Stimulated activated naive CD8-positive, alpha-beta T cell treated with anti-CD3 and anti-CD28 coated beads, Interleukin-15, Interleukin-2, amounts not matched to agents 100 ng/mL and 50 ng/mL, for 24 hours (primary cell): ENCODE measurements around the gene MSANTD3.
A peak's percentile ranks its signal among the peaks of the same experiment; 100 is the strongest.

Experiments
- H3K27ac Mint-ChIP-seq: one replicate; pipeline ENCODE4 v1.8.0; 2021; ENCODE audit warnings: mild to moderate bottlenecking, mixed read lengths
- H3K27me3 Mint-ChIP-seq: one replicate; pipeline ENCODE4 v1.8.0; 2021; ENCODE audit warnings: mixed read lengths
- H3K36me3 Mint-ChIP-seq: one replicate; pipeline ENCODE4 v1.8.0; 2021; ENCODE audit warnings: low read depth, mixed read lengths
- H3K4me1 Mint-ChIP-seq: one replicate; pipeline ENCODE4 v1.8.0; 2021; ENCODE audit warnings: low read depth, mixed read lengths
- H3K4me3 Mint-ChIP-seq: one replicate; pipeline ENCODE4 v1.8.0; 2021; ENCODE audit warnings: mild to moderate bottlenecking, mixed read lengths
- H3K9me3 Mint-ChIP-seq: one replicate; pipeline ENCODE4 v1.8.0; 2021; ENCODE audit warnings: mixed read lengths

MSANTD3 gene

DNA sequence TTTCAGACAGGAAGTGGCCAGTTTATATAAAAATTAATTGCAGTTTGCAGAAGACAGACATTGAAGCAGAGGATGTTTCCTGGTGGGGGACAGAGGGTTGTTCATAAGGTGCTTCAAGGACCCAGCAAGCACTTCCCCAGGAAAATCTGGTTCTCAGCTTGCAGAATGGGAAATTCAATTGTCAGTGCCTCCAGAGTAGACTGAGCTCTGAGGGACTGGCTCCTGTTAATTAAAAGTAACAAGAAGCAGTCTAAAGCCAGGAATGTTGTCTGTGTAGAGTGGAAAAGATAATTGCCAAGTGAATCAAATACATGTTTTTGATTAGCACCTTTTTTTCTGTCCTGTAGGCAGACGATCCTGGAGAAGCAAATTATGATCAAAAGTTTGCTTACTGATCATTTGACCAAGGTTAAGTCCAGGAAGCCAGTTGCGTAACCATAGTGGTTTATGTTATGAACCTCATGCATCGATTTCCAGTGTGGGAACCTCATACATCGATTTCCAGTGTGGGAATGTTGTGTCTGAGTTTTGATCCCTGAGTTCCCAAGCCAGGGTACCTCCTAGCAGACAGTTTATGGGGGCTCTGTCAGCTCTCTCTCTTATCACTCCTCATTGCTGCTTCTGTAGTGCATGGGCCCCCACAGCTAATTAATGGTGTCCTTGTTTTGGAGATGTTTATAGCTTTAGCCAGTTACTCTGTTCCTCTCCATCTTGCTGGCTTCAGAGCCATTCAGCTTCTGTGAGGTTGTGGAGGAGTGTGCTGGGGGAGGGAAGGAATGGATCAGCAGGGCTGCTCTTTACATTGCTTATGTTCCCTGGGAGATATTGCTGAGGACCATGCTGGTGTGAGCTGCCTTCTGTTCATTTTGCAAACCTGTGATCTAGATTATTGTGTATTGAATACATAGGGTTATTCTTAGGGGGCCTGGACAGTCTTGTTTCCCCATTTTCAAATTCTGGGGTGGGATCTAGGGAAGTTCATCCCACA lies 17.1 kb downstream of the MSANTD3 start:
- no peak overlapping the region for H3K4me3 Mint-ChIP-seq
- H3K9me3 Mint-ChIP-seq: no peaks in the 10 kb centered on the region
- H3K27me3 Mint-ChIP-seq: no peaks in the 10 kb centered on the region
- peaks cover 24% of the 10 kb centered on the region for H3K36me3 Mint-ChIP-seq
- H3K4me1 Mint-ChIP-seq: no peaks in the 10 kb centered on the region
- no peak overlapping the region for H3K27ac Mint-ChIP-seq

DNA sequence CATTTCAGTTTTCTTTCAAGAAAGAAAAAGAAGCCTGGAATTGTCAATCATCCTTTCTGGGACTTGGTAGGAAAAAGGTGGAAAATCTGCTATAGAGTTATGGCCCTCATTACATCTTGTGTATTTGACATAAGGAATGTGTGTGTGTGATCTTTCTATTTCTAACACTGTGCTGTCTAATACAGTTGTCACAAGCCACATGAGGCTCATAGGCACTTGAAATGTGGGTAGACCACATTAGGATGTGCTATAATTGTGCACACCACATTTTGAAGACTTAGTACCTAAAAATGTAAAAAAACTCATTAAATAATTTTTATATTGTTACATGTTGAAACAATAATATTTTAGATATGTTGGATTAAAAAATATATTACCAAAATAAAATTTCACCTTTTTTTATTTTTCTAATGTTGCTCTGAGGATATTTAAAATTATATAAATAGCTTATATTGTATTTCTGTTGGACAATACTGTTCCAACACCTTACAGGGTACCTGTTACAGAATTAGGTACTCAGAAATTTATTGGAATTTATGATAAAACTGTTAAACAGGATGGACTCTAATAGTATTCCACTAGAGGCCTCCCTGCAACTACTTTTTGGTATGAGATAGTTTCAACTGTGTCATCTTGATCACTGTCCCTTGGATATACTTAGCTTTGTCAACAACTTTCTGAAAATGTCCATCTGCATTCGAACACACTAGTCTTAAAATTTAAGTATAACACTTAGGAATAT lies 18.4 kb downstream of the MSANTD3 start:
- Mint-ChIP-seq H3K4me1 (peaks cover 7% of the 10 kb centered on the region), H3K4me3 (no peak overlapping the region), H3K9me3 (no peaks in the 10 kb centered on the region), H3K27me3 (no peaks in the 10 kb centered on the region), H3K27ac (no peak overlapping the region), H3K36me3 (peaks cover 24% of the 10 kb centered on the region)

DNA sequence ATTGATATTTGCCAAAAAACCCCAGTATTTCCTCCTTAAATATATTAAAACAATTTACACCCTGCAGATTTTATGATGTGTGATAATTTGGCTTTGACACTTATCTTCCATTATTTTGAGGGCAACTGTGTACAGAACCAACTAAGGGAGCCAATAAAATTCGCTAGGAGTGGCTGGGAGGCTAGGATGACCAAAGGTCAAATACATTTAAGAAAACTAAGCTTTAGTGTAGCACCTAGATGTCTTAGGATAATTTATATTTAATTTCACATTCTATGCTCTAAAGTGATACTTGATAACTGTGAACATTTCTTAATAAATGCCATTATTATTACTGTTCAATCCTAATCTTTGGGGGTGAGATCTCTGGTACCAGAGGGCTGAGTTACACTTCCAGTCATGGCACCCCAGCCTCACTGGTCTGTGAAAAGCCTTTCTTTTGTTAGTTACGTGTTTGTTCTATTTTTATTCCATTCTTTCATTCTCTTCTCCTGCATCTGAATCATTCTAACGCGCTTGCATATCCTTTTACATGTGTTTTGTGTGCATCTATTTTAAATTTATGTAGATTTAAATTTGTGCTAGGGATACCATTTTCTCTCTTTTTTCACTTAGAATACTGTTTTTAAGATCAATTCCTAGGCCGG lies 19.1 kb downstream of the MSANTD3 start:
- no peak overlapping the region for H3K4me3 Mint-ChIP-seq
- no peaks in the 10 kb centered on the region for H3K27me3 Mint-ChIP-seq
- no peaks in the 10 kb centered on the region for H3K9me3 Mint-ChIP-seq
- peaks cover 31% of the 10 kb centered on the region for H3K36me3 Mint-ChIP-seq
- H3K27ac Mint-ChIP-seq: no peak overlapping the region
- H3K4me1 Mint-ChIP-seq: peaks cover 7% of the 10 kb centered on the region

DNA sequence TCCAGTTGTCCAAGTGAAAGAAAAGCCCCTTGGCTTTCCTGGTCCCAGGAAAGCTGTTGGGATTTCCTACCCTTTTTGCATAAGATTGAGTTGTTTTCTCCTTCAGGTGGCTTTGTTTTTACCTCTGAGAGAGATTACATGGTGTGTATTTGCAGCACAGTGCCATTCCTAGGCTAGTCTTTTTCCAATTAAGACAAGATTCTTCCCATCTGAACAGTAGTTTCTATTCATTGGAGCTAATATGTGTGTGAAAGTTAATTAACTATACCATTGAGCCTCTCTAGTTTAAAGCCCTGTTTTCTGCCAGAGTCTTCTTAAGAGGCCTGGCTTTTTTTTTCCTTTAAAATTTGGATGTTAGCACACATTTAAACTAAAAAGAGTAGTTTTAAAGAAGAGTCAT lies 20.1 kb downstream of the MSANTD3 start:
- H3K9me3 Mint-ChIP-seq: no peaks in the 10 kb centered on the region

DNA sequence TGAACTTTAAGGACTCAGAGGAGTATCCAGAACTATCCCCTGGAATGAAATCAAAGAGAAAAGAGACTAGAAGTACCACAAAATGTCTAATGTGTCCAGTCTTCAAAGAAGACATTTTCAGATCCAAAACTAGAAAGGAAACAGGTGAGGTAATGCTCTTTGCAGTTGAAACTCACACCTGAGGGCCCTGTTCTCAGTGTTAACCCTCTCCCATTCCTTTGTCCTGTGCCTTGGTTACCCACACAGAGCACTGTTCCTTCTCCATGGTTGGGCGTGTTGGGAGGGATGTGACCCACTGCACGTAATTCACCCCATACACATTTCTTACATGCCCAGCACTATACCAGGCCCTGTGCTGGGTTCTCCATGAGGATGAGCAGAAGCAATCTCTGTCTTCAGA lies 21.3 kb downstream of the MSANTD3 start:
- peaks cover 7% of the 10 kb centered on the region for H3K4me1 Mint-ChIP-seq
- H3K4me3 Mint-ChIP-seq: no peak overlapping the region
- no peak overlapping the region for H3K27ac Mint-ChIP-seq
- H3K27me3 Mint-ChIP-seq: no peaks in the 10 kb centered on the region
- no peaks in the 10 kb centered on the region for H3K9me3 Mint-ChIP-seq
- peaks cover 50% of the 10 kb centered on the region for H3K36me3 Mint-ChIP-seq

More for the DNA sequence above, 20.1 kb downstream of the MSANTD3 start:
- Mint-ChIP-seq H3K4me1 (peaks cover 7% of the 10 kb centered on the region), H3K4me3 (no peak overlapping the region), H3K36me3 (peaks cover 42% of the 10 kb centered on the region), H3K27me3 (no peaks in the 10 kb centered on the region), H3K27ac (no peak overlapping the region)

DNA sequence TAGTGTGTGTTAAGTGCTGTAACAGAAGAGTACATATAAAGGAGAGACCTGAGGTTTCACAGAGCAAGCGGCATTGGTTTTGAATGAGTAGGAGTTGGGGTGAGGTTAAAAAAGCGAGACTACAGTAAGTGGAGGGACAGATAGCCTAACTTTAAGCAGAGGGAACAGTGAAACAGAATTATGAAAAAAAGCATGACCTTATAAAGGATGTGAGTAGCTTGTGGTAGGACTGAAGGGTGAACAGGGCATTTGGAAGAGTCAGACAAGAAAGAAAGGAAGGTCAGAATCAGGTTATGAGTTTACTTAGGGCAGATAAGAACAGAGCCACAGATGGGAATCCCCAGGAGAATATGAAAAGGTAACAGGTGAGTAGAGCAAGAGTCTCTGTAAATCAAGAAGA lies 22.5 kb downstream of the MSANTD3 start:
- H3K4me3 Mint-ChIP-seq: no peak overlapping the region
- H3K4me1 Mint-ChIP-seq: peaks cover 7% of the 10 kb centered on the region
- H3K27ac Mint-ChIP-seq: no peak overlapping the region
- peaks cover 44% of the 10 kb centered on the region for H3K36me3 Mint-ChIP-seq
- H3K27me3 Mint-ChIP-seq: no peaks in the 10 kb centered on the region
- no peaks in the 10 kb centered on the region for H3K9me3 Mint-ChIP-seq

DNA sequence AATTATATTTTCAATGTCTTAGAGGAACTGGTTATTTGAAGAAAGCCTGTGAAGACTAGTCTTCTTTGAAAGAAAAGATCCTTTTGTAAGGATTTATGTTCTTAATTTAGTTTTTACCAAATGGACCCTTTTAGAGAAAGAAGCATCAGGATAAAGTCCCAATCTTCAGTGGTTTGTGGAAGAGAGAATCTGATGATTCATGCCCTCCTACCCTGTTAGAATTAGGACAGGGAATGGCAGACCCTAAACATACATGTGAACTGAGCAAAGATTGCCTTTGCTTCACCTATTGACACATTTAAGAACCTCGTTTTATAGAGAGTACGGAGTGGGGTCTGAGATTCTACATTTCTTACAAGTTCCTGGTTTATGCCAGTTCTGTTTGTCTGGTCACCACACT lies 26.0 kb downstream of the MSANTD3 start:
- Mint-ChIP-seq H3K36me3 (peaks cover 36% of the 10 kb centered on the region), H3K4me3 (no peak overlapping the region), H3K4me1 (peaks cover 7% of the 10 kb centered on the region), H3K27me3 (no peaks in the 10 kb centered on the region), H3K27ac (no peak overlapping the region), H3K9me3 (no peaks in the 10 kb centered on the region)

DNA sequence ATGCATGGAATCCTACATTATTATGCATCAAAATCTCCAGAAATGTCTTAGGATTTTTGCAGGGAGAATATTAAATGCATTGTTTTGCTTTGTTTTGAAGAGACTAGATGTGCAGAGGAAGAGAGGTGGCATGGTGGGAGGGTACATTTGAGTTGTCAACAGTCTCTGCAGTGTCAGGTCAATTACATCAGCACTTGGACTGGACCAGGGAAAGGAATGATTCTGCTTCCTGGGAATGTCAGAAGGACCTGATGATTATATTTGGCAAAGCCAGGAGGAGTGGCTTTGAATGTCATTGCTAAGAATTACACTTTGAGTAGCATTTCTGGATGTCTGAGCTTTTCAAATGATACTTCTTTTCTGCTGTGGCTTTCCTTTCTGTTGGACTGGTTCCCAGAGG lies 28.5 kb downstream of the MSANTD3 start:
- Mint-ChIP-seq H3K27me3 (no peaks in the 10 kb centered on the region), H3K4me3 (no peak overlapping the region), H3K36me3 (peaks cover 28% of the 10 kb centered on the region), H3K4me1 (no peaks in the 10 kb centered on the region), H3K27ac (no peak overlapping the region), H3K9me3 (no peaks in the 10 kb centered on the region)

DNA sequence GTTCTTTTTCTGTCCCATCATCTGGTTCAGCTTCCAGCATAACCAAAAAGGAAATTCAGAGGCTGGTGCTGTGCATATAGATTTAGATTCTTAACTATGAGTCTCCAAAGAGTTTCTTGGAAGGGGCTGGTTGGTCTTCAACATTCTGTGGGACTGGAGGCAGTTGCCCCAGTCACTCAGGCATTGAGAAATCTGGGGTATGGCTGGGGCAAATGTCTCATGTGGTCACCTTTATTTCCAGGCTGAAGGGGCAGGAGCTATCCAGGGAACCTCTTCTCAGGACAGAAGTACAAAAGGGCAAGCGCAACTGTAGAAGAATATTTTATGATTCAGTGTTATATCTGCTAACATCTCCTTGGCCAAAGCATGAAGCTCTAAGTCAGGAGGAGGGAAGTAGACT lies 30.6 kb downstream of the MSANTD3 start:
- Mint-ChIP-seq H3K27ac (no peak overlapping the region), H3K9me3 (no peaks in the 10 kb centered on the region), H3K36me3 (peaks cover 10% of the 10 kb centered on the region), H3K27me3 (no peaks in the 10 kb centered on the region), H3K4me3 (no peak overlapping the region), H3K4me1 (no peaks in the 10 kb centered on the region)

DNA sequence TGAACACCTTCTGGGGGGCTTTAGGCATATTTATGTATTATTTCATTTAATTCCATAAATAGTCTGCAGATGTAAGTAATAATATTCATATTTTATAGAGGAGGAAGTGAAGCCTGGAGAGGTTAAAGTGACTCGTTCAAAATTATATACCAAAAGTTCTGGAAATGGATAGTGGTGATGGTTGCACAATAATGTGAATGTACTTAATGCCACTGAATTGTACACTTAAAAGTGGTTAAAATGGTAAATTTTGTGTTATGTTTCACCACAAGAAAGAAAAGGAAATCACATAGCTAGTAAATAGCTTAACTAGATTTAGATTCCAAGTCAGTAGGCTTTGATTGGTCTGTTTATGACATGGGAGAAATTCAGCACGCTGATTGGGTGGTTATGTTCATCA lies 33.0 kb downstream of the MSANTD3 start:
- Mint-ChIP-seq H3K27ac (no peak overlapping the region), H3K27me3 (peaks cover 4% of the 10 kb centered on the region), H3K4me1 (no peaks in the 10 kb centered on the region), H3K4me3 (no peak overlapping the region), H3K9me3 (no peaks in the 10 kb centered on the region), H3K36me3 (no peaks in the 10 kb centered on the region)

DNA sequence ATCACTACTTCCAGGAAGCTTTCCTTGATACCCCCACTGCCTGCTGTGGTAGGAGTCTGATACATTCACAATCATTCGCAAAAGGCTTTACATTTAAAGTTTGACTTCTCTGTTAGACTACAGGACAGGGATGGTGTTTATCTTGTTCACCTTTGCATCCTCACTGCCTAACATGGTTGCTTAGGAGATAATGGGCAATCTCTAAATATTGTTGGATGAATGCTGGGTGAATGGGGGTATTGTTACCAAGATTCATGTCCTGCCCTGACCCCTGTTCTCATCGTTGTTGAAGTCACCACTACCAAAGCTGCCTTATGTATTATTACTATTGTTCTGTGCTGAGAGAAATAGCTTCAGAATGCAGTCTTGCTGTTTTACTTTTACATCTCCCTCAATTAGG lies 38.3 kb downstream of the MSANTD3 start:
- no peaks in the 10 kb centered on the region for H3K36me3 Mint-ChIP-seq
- H3K4me3 Mint-ChIP-seq: no peak overlapping the region
- peaks cover 4% of the 10 kb centered on the region for H3K27me3 Mint-ChIP-seq

DNA sequence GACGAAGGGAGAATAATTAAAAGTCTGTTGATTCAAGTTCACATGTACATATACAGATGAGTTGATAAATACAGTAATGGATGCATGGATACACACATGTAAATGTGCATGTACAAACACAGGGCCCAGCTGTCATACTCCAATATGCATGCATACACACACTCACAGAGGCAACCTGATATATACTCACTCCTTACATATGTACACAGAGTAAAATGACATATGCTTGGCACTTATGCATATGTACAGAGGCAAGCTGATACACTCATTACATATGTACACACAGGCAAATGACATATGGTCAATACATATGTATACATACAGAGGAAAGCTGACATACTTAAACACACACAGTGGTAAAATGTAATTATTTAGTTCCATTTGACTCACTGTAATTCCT lies 38.8 kb downstream of the MSANTD3 start:
- peaks cover 7% of the 10 kb centered on the region for H3K27me3 Mint-ChIP-seq
- H3K27ac Mint-ChIP-seq: no peak overlapping the region
- H3K9me3 Mint-ChIP-seq: no peaks in the 10 kb centered on the region
- no peaks in the 10 kb centered on the region for H3K4me1 Mint-ChIP-seq
- no peak overlapping the region for H3K4me3 Mint-ChIP-seq
- H3K36me3 Mint-ChIP-seq: no peaks in the 10 kb centered on the region

More for the DNA sequence above, 38.3 kb downstream of the MSANTD3 start:
- no peaks in the 10 kb centered on the region for H3K9me3 Mint-ChIP-seq
- peak overlapping the region; percentile 8 for H3K27ac Mint-ChIP-seq
- no peaks in the 10 kb centered on the region for H3K4me1 Mint-ChIP-seq

DNA sequence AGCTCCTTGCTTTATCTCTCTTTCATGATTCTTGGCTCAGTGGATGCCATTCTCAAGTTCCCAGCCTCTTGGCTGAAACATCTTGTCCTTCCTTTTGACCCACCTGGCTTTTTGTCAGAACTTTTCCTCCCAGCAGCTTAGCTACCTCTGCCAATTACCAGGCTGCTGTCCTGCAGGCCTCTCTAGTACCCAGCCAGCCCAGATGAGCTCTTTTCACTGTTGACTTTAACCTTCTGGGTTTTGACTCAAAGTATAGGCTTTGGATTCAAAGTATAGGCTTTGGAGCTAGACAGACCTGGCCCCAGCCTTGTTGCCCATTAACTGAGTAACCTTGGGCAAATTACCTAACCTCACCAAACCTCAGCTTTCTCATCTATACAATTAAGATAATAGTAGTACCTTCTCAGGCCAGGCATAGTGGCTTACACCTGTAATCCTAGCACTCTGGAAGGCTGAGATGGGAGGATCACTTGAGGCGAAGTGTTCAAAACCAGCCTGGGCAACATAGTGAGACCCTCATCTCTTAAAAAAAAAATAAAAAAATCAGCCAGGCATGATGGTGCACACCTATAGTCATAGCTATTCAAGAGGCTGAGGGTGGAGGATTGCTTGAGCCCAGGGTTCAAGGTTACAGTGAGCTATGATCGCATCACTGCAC lies 39.4 kb downstream of the MSANTD3 start:
- Mint-ChIP-seq H3K9me3 (no peaks in the 10 kb centered on the region), H3K4me3 (no peak overlapping the region), H3K27me3 (peaks cover 8% of the 10 kb centered on the region), H3K27ac (no peak overlapping the region), H3K36me3 (no peaks in the 10 kb centered on the region), H3K4me1 (no peaks in the 10 kb centered on the region)

DNA sequence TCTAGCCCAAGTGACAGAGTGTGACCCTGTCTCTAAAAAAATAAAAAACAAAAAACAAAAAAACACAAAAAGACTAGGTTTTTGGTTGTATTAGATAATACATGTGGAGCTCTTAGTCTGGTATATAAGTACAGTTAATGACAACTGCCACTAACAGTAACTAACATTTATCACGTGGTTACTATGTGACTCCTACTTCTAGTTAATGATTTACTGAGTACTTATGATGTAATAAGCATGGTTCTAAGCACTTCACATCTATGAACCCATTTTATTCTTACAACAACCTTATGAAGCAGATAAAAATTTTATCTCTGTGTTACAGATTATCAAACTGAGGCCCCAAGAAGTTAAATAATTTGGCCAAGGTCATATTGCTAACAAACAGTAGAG lies 39.9 kb downstream of the MSANTD3 start:
- no peak overlapping the region for H3K4me3 Mint-ChIP-seq
- H3K27me3 Mint-ChIP-seq: peaks cover 12% of the 10 kb centered on the region
- no peak overlapping the region for H3K27ac Mint-ChIP-seq
- no peaks in the 10 kb centered on the region for H3K9me3 Mint-ChIP-seq
- no peaks in the 10 kb centered on the region for H3K4me1 Mint-ChIP-seq
- H3K36me3 Mint-ChIP-seq: no peaks in the 10 kb centered on the region
